Suppressor macrophage treated with lipopolysaccharide for 4 hours (primary cell): ENCODE data around the gene EVC.
A peak's percentile ranks its signal among the peaks of the same experiment; 100 is the strongest.

Experiments
- DNase-seq: peaks from one replicate; pipeline ENCODE4 v3.0.0-alpha.2; 2020

The EVC gene

GRCh38 chr4:5735463-5735862, 24.5 kb downstream of the EVC start:
- no peak for DNase-seq

- no peak for DNase-seq
Observed at GRCh38 chr4:5738061-5738460, 27.1 kb downstream of the EVC start.

GRCh38 chr4:5742388-5742787, 31.4 kb downstream of the EVC start:
- DNase-seq = no peak

GRCh38 chr4:5742968-5743367, 32.0 kb downstream of the EVC start:
- no peak for DNase-seq

GRCh38 chr4:5746250-5746649, 35.2 kb downstream of the EVC start:
- no peak for DNase-seq

- no peak for DNase-seq
Observed at GRCh38 chr4:5746829-5747737, 36.1 kb downstream of the EVC start.

GRCh38 chr4:5747738-5748375, 36.9 kb downstream of the EVC start:
- no peak for DNase-seq

- no peak for DNase-seq
Observed at GRCh38 chr4:5749568-5749967, 38.6 kb downstream of the EVC start.

- no peak for DNase-seq
Observed at GRCh38 chr4:5750052-5750945, 39.3 kb downstream of the EVC start.

GRCh38 chr4:5750946-5751665, 40.1 kb downstream of the EVC start:
- DNase-seq = no peak

- DNase-seq = no peak
Observed at GRCh38 chr4:5751666-5752375, 40.8 kb downstream of the EVC start.

- DNase-seq = no peak
Observed at GRCh38 chr4:5752376-5753184, 41.6 kb downstream of the EVC start.

- DNase-seq = no peak
Observed at GRCh38 chr4:5753366-5753765, 42.4 kb downstream of the EVC start.

- DNase-seq = peak; percentile 26
Observed at GRCh38 chr4:5753766-5754528, 42.9 kb downstream of the EVC start.

- DNase-seq = no peak
Observed at GRCh38 chr4:5754529-5754881, 43.5 kb downstream of the EVC start.

GRCh38 chr4:5755161-5755560, 44.2 kb downstream of the EVC start:
- DNase-seq = no peak

- no peak for DNase-seq
Observed at GRCh38 chr4:5755679-5756078, 44.7 kb downstream of the EVC start.

- DNase-seq = no peak
Observed at GRCh38 chr4:5756271-5756670, 45.3 kb downstream of the EVC start.

- DNase-seq = no peak
Observed at GRCh38 chr4:5757091-5757490, 46.1 kb downstream of the EVC start.

GRCh38 chr4:5757536-5757935, 46.5 kb downstream of the EVC start:
- no peak for DNase-seq
